Right cardiac atrium (tissue), 5 donors: Measurements from ENCODE around the gene RFC5. TPM values are rescaled to one million over a fixed set of nuclear protein-coding genes. Genes with fewer than 3 reads are reported as not detected.
"Not testable (repeated sequence)": the region's sequence is repeated elsewhere in the genome, so short reads cannot be mapped to it uniquely, and the experiment has no call there.

Source experiments
- ATAC-seq, 2 donors: fragments of 200-7000 bp; cut with Tn5 transposase; one replicate each; pipeline versions ENCODE4 v1.8.0 to v1.9.1; 2020; ENCODE audit warnings: moderate library complexity in 2 of 2, mild to moderate bottlenecking in 1 of 2
- DNase-seq, 3 donors: peaks; one replicate each; pipeline ENCODE4 v3.0.0-alpha.2; 2020
- H3K27ac ChIP-seq: one replicate; pipeline ENCODE4 v1.5.1; 2013; ENCODE audit warnings: mild to moderate bottlenecking, low read length, control low read depth, moderate library complexity
- H3K27me3 ChIP-seq: one replicate; pipeline ENCODE4 v1.6.1; 2013; ENCODE audit not compliant: control insufficient read depth, insufficient read depth
- H3K4me1 ChIP-seq: one replicate; pipeline ENCODE4 v1.6.1; 2013; ENCODE audit warnings: low read length; ENCODE audit not compliant: control insufficient read depth, insufficient read depth
- H3K4me3 ChIP-seq: one replicate; pipeline ENCODE4 v1.5.1; 2013; ENCODE audit warnings: low read length, control low read depth
- H3K9me3 ChIP-seq: one replicate; pipeline ENCODE4 v1.6.1; 2013; ENCODE audit warnings: low read length; ENCODE audit not compliant: control insufficient read depth
- WGBS: extraction: QIAGEN DNeasy Blood & Tissue Kit; methylation state at CpG from one replicate; pipeline ENCODE4 v1.1.7; 2013; 5-methylcytosine and 5-hydroxymethylcytosine counted together
- intact Hi-C, 4 donors: fragments of 100-400 bp; cut with DNase I; formaldehyde crosslinking; loops; one replicate each; pipeline versions ENCODE4 v1.11.0 to v1.14.0; 2022 to 2023
- polyA plus RNA-seq: library from polyadenylated mRNA; stranded (reverse); fragments of 200-250 nt; gene quantifications from one replicate; pipeline ENCODE4 v1.2.3, GENCODE V29; 2013
- total RNA-seq, 4 donors: library from RNA; stranded (reverse); fragmentation: NEBNext Ultra II Directional; extraction: Animal tissue kit (Norgen Biotek cat#: 25700); gene quantifications; one replicate each; pipeline ENCODE4 v1.2.1, GENCODE V29; 2021
- donor health status: healthy with polysubstance abuse.
- donor health status: DM: no; HTN: yes; CAD: no.
- donor health status: DM: no; HTN: no; CAD: no.
- donor health status: DM: no; HTN: yes; CAD: no; lungs with severe emphysema.
- donor health status: DM: yes; HTN: yes; CAD: no.

Gene RFC5
- total and polyA plus RNA-seq, 5 donors = 4.3 to 7.9 (median 5.0) TPM

- intact Hi-C loops = no loop called here
- peak in 2 of 3 donors; percentile 30 to 71 for DNase-seq
- peak; percentile 53 to 60 for ATAC-seq
- Histone ChIP-seq H3K4me1 (no peaks in the 10 kb centered on the region), H3K27me3 (no peaks in the 10 kb centered on the region), H3K27ac (peak overlapping the region; percentile 99), H3K4me3 (peak overlapping the region; percentile 100), H3K9me3 (no peaks in the 10 kb centered on the region)
- 3% methylated on average over 44 of the region's 44 CpGs for WGBS
Observed at GRCh38 chr12:118061873-118062843, 45.7 kb downstream of the RFC5 start.

- Histone ChIP-seq H3K4me1 (no peaks in the 10 kb centered on the region), H3K27me3 (no peaks in the 10 kb centered on the region), H3K9me3 (no peaks in the 10 kb centered on the region), H3K4me3 (no peak overlapping the region), H3K27ac (no peak overlapping the region)
- DNase-seq = no peak
- intact Hi-C loops = no loop called here
- no peak for ATAC-seq
- WGBS = 71% methylated on average over 4 of the region's 4 CpGs
Observed at GRCh38 chr12:118063576-118064391, 47.3 kb downstream of the RFC5 start.

DNA sequence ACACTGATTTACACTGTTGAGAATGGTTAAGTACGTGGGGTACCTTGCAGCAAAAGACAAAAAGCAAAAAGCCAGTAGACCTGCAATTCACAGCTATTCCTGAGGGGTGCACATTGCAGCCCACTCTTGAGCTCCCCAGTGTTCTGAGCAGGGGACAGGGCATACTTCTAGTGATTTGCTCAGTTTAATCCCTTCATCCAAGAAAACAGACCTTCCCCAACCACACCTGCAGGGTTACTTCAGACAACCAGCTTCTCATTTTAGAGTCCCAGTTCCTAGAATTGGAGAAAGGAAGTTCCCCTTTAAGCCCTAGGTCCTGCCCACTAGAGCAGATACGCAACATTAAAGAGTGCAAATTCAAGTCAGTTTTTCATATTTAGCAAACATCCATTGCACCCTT is 48.1 kb downstream of the RFC5 start:
- no peaks in the 10 kb centered on the region for H3K9me3 ChIP-seq
- no peaks in the 10 kb centered on the region for H3K4me1 ChIP-seq
- H3K27me3 ChIP-seq = no peaks in the 10 kb centered on the region
- no peak overlapping the region for H3K27ac ChIP-seq
- intact Hi-C loops = no loop called here
- WGBS = 35% methylated on average over 2 of the region's 2 CpGs
- no peak for ATAC-seq
- no peak overlapping the region for H3K4me3 ChIP-seq
- no peak for DNase-seq

DNA sequence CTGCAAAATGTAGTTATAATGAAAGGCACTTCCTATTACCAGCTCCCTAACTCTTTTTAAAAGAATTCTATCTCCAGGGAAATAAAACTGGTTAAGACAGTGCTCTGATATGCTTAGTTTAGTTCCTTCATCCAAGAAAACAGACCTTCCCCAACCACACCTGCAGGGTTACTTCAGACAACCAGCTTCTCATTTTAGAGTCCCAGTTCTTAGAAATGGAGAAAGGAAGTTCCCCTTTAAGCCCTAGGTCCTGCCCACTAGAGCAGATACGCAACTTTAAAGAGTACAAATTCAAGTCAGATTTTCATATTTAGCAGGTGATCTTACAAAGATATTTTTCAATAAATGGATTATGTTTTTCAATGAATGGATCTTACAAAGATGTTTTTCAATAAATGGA is 48.9 kb downstream of the RFC5 start:
- no peak overlapping the region for H3K4me3 ChIP-seq
- no peaks in the 10 kb centered on the region for H3K9me3 ChIP-seq
- no peak overlapping the region for H3K27ac ChIP-seq
- ATAC-seq (no peak), DNase-seq (no peak)
- H3K4me1 ChIP-seq = no peaks in the 10 kb centered on the region
- intact Hi-C loops = no loop called here
- no peaks in the 10 kb centered on the region for H3K27me3 ChIP-seq
- 58% methylated on average over 1 of the region's 1 CpG for WGBS

DNA sequence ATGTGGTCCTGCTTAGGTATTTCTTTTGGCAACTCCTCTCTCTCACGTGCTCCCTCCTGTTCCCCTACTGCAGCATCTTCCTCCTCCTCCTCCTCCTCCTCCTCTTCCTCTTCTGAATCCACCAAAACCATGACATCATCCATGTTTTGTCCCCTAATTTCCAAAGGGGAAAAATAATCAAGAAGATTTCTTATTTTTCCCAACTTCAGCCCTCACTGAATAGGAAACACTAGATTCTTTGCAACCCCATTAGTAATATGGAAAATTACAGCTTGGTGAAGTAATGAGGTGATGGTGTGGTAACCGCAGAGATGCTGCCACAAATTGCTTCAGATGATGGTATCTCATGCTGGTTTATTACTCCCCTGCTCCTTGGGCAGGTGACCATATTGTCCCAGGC is 51.9 kb downstream of the RFC5 start:
- Histone ChIP-seq H3K4me3 (no peak overlapping the region), H3K27ac (no peak overlapping the region), H3K9me3 (no peaks in the 10 kb centered on the region), H3K4me1 (no peaks in the 10 kb centered on the region), H3K27me3 (no peaks in the 10 kb centered on the region)
- DNase-seq (no peak), ATAC-seq (no peak)
- intact Hi-C loops = no loop called here
- WGBS = 80% methylated on average over 2 of the region's 2 CpGs

- Histone ChIP-seq H3K9me3 (no peaks in the 10 kb centered on the region), H3K27me3 (no peaks in the 10 kb centered on the region), H3K4me1 (no peaks in the 10 kb centered on the region), H3K27ac (no peak overlapping the region), H3K4me3 (no peak overlapping the region)
- intact Hi-C loops = no loop called here
- ATAC-seq (no peak), DNase-seq (no peak)
- WGBS = 81% methylated on average over 3 of the region's 3 CpGs
Observed at GRCh38 chr12:118070650-118071049, 54.1 kb downstream of the RFC5 start.

DNA sequence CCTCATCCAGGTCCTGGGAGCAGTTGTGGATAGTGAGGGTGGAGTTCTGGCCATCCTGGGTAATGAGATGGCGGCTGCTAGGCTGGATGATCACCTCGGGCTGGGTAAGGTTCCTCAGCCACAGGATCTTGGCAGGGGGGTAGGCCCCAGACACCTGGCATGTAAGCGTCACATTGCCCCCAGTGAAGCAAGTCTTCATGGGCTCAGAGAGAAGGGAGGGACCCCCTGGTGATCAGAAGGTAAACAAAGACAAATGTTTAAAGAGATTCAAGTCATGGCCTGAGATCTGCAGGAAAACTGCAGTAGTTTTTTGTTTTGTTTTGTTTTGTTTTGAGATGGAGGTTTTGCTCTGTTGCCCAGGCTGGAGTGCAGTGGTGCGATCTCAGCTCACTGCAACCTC is 57.3 kb downstream of the RFC5 start:
- no peak for DNase-seq
- WGBS = 85% methylated on average over 4 of the region's 4 CpGs
- Histone ChIP-seq H3K27ac (no peak overlapping the region), H3K4me3 (no peak overlapping the region), H3K27me3 (no peaks in the 10 kb centered on the region), H3K4me1 (no peaks in the 10 kb centered on the region), H3K9me3 (no peaks in the 10 kb centered on the region)
- intact Hi-C loops = no loop called here
- no peak for ATAC-seq

GRCh38 chr12:118081521-118081920 is 65.0 kb downstream of the RFC5 start:
- intact Hi-C loops, DNase-seq, H3K9me3 ChIP-seq, H3K27ac ChIP-seq, H3K4me1 ChIP-seq, ATAC-seq, H3K4me3 ChIP-seq, H3K27me3 ChIP-seq: not testable (repeated sequence)
- WGBS = 94% methylated on average over 9 of the region's 9 CpGs

Other genes starting within 250 kb of the RFC5 start
- gene KSR2, start 47.7 kb upstream of the RFC5 start, total RNA-seq = under 1 TPM; 0.03 to 0.37 (median 0.06) TPM
- gene KSR2, start 47.7 kb upstream of the RFC5 start, polyA plus RNA-seq = 0.02 TPM
- 10 to 100 TPM; 71.9 to 79.2 (median 72.8) TPM for gene WSB2, start 44.5 kb downstream of the RFC5 start, total RNA-seq
- 40.6 TPM for gene WSB2, start 44.5 kb downstream of the RFC5 start, polyA plus RNA-seq
- gene VSIG10, start 87.3 kb downstream of the RFC5 start, total RNA-seq = 10 to 100 TPM in 3 of 4 donors, 1 to 10 TPM in 1; 6.3 to 14.7 (median 14.3) TPM
- gene VSIG10, start 87.3 kb downstream of the RFC5 start, polyA plus RNA-seq = 9.1 TPM
- gene PEBP1, start 119.4 kb downstream of the RFC5 start, total RNA-seq = 100 to 1,000 TPM; 370 to 507 (median 411) TPM
- 477 TPM for gene PEBP1, start 119.4 kb downstream of the RFC5 start, polyA plus RNA-seq